ENCODE results near the gene SRRD. TPM values are rescaled to one million over a fixed set of nuclear protein-coding genes. Genes with fewer than 3 reads are reported as not detected.

The SRRD gene
- total and polyA plus RNA-seq, 2 of the 13 experiments (the other 11 are each of a cell fraction or from before 2014, with no cell fraction given), result 22.8 to 36.6 TPM

- TF ChIP-seq ZNF737 (CRISPR knock-in tag; IDR thresholded peaks at IDR 0.05; ENCODE audit: borderline replicate concordance), result no peak
- no peak for TF ChIP-seq FOXK2 (IDR thresholded peaks at IDR 0.05)
- no peak for TF ChIP-seq ZHX1 (CRISPR knock-in tag; IDR thresholded peaks at IDR 0.05; ENCODE audit: low read depth)
- no peak for TF ChIP-seq YEATS4 (CRISPR knock-in tag; IDR thresholded peaks at IDR 0.05; ENCODE audit: borderline replicate concordance)
These were observed 46.7 kb upstream of the SRRD start (continued) for GRCh38 chr22:26436903-26437515.

- ChIA-PET CTCF (ENCODE audit: low intra/inter-chr PET ratio, low total read pairs) (no interaction called here), POLR2A (no interaction called here)
- H3K4me2 ChIP-seq (ENCODE audit: low read depth, low read length), result no peak overlapping the region
- H3K79me2 ChIP-seq (ENCODE audit: insufficient read depth, low read length), result no peaks in the 10 kb centered on the region
- FAIRE-seq (no peak), ATAC-seq (peak; percentile 80), DNase-seq (ENCODE audit: low spot score) (no peak)
- peaks cover 5 to 41% of the 10 kb centered on the region in 2 experiments; a peak in 4 of 5 replicates for H3K27me3 ChIP-seq (ENCODE audit: control insufficient read depth in 1 of 2, insufficient read depth in 2 of 2, low read length in 2 of 2)
- no peak overlapping the region for H3K9ac ChIP-seq (ENCODE audit: insufficient read depth, low read depth, low read length)
- in situ Hi-C loops (cut with HindIII; ENCODE audit: extremely low pct_ligation_motif_present, low pct_unique_long_range_greater_than_20kb), result no loop called here
- no peaks in the 10 kb centered on the region for H3K9me3 ChIP-seq (ENCODE audit: low read length)
- intact Hi-C loops (cut with micrococcal nuclease; ENCODE audit: unreplicated experiment), result no loop called here
- no peak overlapping the region for H3K4me3 ChIP-seq (replicated peaks in 1 of 3; ENCODE audit: insufficient read depth in 1 of 3, low read depth in 2 of 3, low read length in 3 of 3)
- H3K27ac ChIP-seq (ENCODE audit: extremely low read length, insufficient read depth, low read length), result no peak overlapping the region
- H2AFZ ChIP-seq (ENCODE audit: low read length), result no peak overlapping the region
- no peaks in the 10 kb centered on the region for H3K36me3 ChIP-seq (replicated peaks in 1 of 2; ENCODE audit: control insufficient read depth in 1 of 2, insufficient read depth in 2 of 2, low read length in 2 of 2)
- WGBS (ENCODE audit: low lambda C conversion rate), result 50% methylated on average over 11 of the region's 14 CpGs
- BruUV-seq (replicated peaks), result no TSS peak
- H4K20me1 ChIP-seq (ENCODE audit: insufficient read depth, low read length), result no peaks in the 10 kb centered on the region
- no peaks in the 10 kb centered on the region for H3K4me1 ChIP-seq (ENCODE audit: insufficient read depth, low read length)
- no peak for TF ChIP-seq TBL1XR1 (IDR thresholded peaks at IDR 0.05; ENCODE audit: borderline replicate concordance, low read length, partially characterized antibody)
- no peak for TF ChIP-seq FOXA1 (IDR thresholded peaks at IDR 0.05)
- TF ChIP-seq FOXA1 (CRISPR knock-in tag; IDR thresholded peaks at IDR 0.05), result no peak
- no peak for TF ChIP-seq ZBTB2 (CRISPR knock-in tag; IDR thresholded peaks at IDR 0.05; ENCODE audit: low read depth)
- no peak for TF ChIP-seq BCLAF1 (IDR thresholded peaks at IDR 0.05)
- TF ChIP-seq ARNTL (CRISPR knock-in tag; IDR thresholded peaks at IDR 0.05), result no peak
- no peak for TF ChIP-seq PHF20 (CRISPR knock-in tag; IDR thresholded peaks at IDR 0.05)
- no peak for TF ChIP-seq BORCS8-MEF2B (CRISPR knock-in tag; IDR thresholded peaks at IDR 0.05)
- no peak for TF ChIP-seq NFE2 (CRISPR knock-in tag; IDR thresholded peaks at IDR 0.05)
- TF ChIP-seq ATF5 (CRISPR knock-in tag; IDR thresholded peaks at IDR 0.05; ENCODE audit: low read depth), result no peak
- no peak for TF ChIP-seq ELF4 (CRISPR knock-in tag; IDR thresholded peaks at IDR 0.05; ENCODE audit: borderline replicate concordance)
These were observed 45.8 kb upstream of the SRRD start for GRCh38 chr22:26437694-26438392.
